WTC11 (cell line): ENCODE results near the gene CLEC17A.

ENCODE experiments used
- ARID4B ChIP-seq: sonication (generic); formaldehyde crosslinking; IDR thresholded peaks from 2 replicates; pipeline ENCODE4 v1.8.0; 2023; ENCODE audit warnings: missing genetic modification reagents, mild to moderate bottlenecking, borderline replicate concordance
- CREB1 ChIP-seq: sonication (generic); formaldehyde crosslinking; IDR thresholded peaks from 2 replicates; pipeline ENCODE4 v1.8.0; 2023; ENCODE audit warnings: mild to moderate bottlenecking, missing genetic modification reagents
- CTCF ChIP-seq: fragments of 200-600 bp; IDR thresholded peaks from 2 replicates; pipeline ENCODE4 v1.8.0; 2022; ENCODE audit warnings: antibody characterized with exemption
- ELF4 ChIP-seq: sonication (generic); formaldehyde crosslinking; IDR thresholded peaks from 2 replicates; pipeline ENCODE4 v1.8.1; 2022; ENCODE audit warnings: low read depth, mild to moderate bottlenecking, moderate library complexity, missing genetic modification reagents
- ETV6 ChIP-seq: sonication (generic); formaldehyde crosslinking; IDR thresholded peaks from 2 replicates; pipeline ENCODE4 v1.8.1; 2022; ENCODE audit warnings: mild to moderate bottlenecking, missing genetic modification reagents
- GABPB1 ChIP-seq: sonication (generic); formaldehyde crosslinking; IDR thresholded peaks from 2 replicates; pipeline ENCODE4 v1.8.1; 2023; ENCODE audit warnings: mild to moderate bottlenecking, missing genetic modification reagents
- RORB ChIP-seq: fragments of 250-450 bp; sonication (Bioruptor Pico); IDR thresholded peaks from 2 replicates; pipeline ENCODE4 v1.9.0; 2021; ENCODE audit warnings: mild to moderate bottlenecking
- SMAD4 ChIP-seq: sonication (generic); formaldehyde crosslinking; IDR thresholded peaks from 2 replicates; pipeline ENCODE4 v1.8.0; 2022; ENCODE audit warnings: mild to moderate bottlenecking, missing genetic modification reagents
- TEAD4 ChIP-seq: sonication (generic); formaldehyde crosslinking; IDR thresholded peaks from 2 replicates; pipeline ENCODE4 v1.8.0; 2022; ENCODE audit warnings: mild to moderate bottlenecking, missing genetic modification reagents
- USF2 ChIP-seq: sonication (generic); formaldehyde crosslinking; IDR thresholded peaks from 2 replicates; pipeline ENCODE4 v1.8.1; 2023; ENCODE audit warnings: mild to moderate bottlenecking, missing genetic modification reagents, moderate library complexity
- ZBTB43 ChIP-seq: sonication (generic); formaldehyde crosslinking; IDR thresholded peaks from 2 replicates; pipeline ENCODE4 v1.8.1; 2023; ENCODE audit warnings: mild to moderate bottlenecking, missing genetic modification reagents

GRCh38 chr19:14577885-14578427, 4.9 kb upstream of the CLEC17A start:
- TF ChIP-seq CTCF (no peak), SMAD4 (CRISPR knock-in tag) (no peak), ETV6 (no peak), ELF4 (CRISPR knock-in tag) (no peak), ZBTB43 (CRISPR knock-in tag) (no peak), ARID4B (CRISPR knock-in tag) (no peak), RORB (CRISPR knock-in tag) (no peak), CREB1 (CRISPR knock-in tag) (no peak), USF2 (CRISPR knock-in tag) (no peak), TEAD4 (CRISPR knock-in tag) (no peak), GABPB1 (CRISPR knock-in tag) (no peak)
